Esophagus muscularis mucosa (tissue), 4 donors: ENCODE data around the gene KASH5. TPM values are rescaled to one million over a fixed set of nuclear protein-coding genes. Genes with fewer than 3 reads are reported as not detected.

Experiments used
- DNase-seq: peaks from one replicate; pipeline ENCODE4 v3.0.0-alpha.2; 2017; ENCODE audit errors: extremely low spot score
- H3K27ac ChIP-seq, 4 donors: fragments of 200-600 bp; sonication (generic); replicated peaks in 1 of 4; 1 replicate in 3 of 4; 2 replicates in 1 of 4; pipeline ENCODE4 v1.5.1; 2016 to 2019; ENCODE audit warnings: mild to moderate bottlenecking in 1 of 4
- H3K27me3 ChIP-seq, 4 donors: fragments of 200-600 bp; sonication (generic); one replicate each; pipeline versions ENCODE4 v1.5.1 to v1.6.0; 2016 to 2019
- H3K36me3 ChIP-seq, 4 donors: fragments of 200-600 bp; sonication (generic); one replicate each; pipeline ENCODE4 v1.5.1; 2016 to 2019
- H3K4me1 ChIP-seq, 4 donors: fragments of 200-600 bp; sonication (generic); one replicate each; pipeline ENCODE4 v1.5.1; 2016 to 2019
- H3K4me3 ChIP-seq, 4 donors: fragments of 200-600 bp; sonication (generic); 1 replicate in 2 of 4; 2 replicates in 2 of 4; pipeline ENCODE4 v1.5.1; 2016 to 2019; ENCODE audit warnings: mild to moderate bottlenecking in 4 of 4, moderate library complexity in 1 of 4
- H3K9me3 ChIP-seq, 4 donors: fragments of 200-600 bp; sonication (generic); 1 replicate in 3 of 4; 2 replicates in 1 of 4; pipeline ENCODE4 v1.5.1; 2016 to 2019
- CTCF ChIP-seq, 3 experiments: fragments of 200-600 bp in 2 of 3; fragments of 450-650 bp in 1 of 3; sonication (generic) in 2 of 3; IDR thresholded peaks; one replicate each; pipeline ENCODE4 v1.5.1; 2017 to 2019; ENCODE audit warnings: antibody characterized with exemption in 3 of 3, mild to moderate bottlenecking in 2 of 3, moderate library complexity in 1 of 3
- EP300 ChIP-seq: sonication (generic); formaldehyde crosslinking; IDR thresholded peaks from one replicate; pipeline ENCODE4 v1.6.1; 2017; ENCODE audit warnings: antibody characterized with exemption
- POLR2A ChIP-seq: fragments of 450-650 bp; IDR thresholded peaks from one replicate; pipeline ENCODE4 v1.6.1; 2017; ENCODE audit warnings: antibody characterized with exemption, moderate library complexity, mild to moderate bottlenecking, low read depth
- POLR2AphosphoS5 ChIP-seq, 2 donors: sonication (generic); formaldehyde crosslinking; IDR thresholded peaks; one replicate each; pipeline ENCODE4 v1.6.1; 2017; ENCODE audit warnings: antibody characterized with exemption in 2 of 2
- WGBS: methylation state at CpG from one replicate; pipeline ENCODE4 v1.1.5; 2018; 5-methylcytosine and 5-hydroxymethylcytosine counted together
- intact Hi-C: fragments of 100-400 bp; cut with DNase I; formaldehyde crosslinking; loops from one replicate; pipeline ENCODE4 v1.15.1; 2023
- total RNA-seq, 4 donors: library from RNA; depleted of rRNA; stranded (reverse); fragments of >200 nt; gene quantifications; one replicate each; pipeline versions ENCODE4 v1.1.0 to v1.2.1, GENCODE V29; 2016

The KASH5 gene
- not detected for total RNA-seq

GRCh38 chr19:49387936-49388372 lies at the start of gene KASH5:
KASH5 (plus strand) TSS chr19:49388249; CDS start chr19:49390884, 2,635 bp downstream.
- intact Hi-C loops, result no loop called here
- H3K4me3 ChIP-seq, result peak within 1 kb of the TSS; percentile 22 to 30 (median 26)
- H3K4me1 ChIP-seq, result peaks cover 0 to 14% (median 8%) of the 10 kb centered on the region in 4 donors
- peaks cover 0 to 44% (median 0%) of the 10 kb centered on the region in 4 donors for H3K27me3 ChIP-seq
- DNase-seq, result no peak
- TF ChIP-seq POLR2AphosphoS5 (IDR thresholded peaks at IDR 0.05) (peak in 1 of 2 donors; percentile 40), POLR2A (no peak)
- peaks cover 0 to 5% (median 2%) of the 10 kb centered on the region in 4 donors for H3K9me3 ChIP-seq
- no peaks in the 10 kb centered on the region for H3K36me3 ChIP-seq
- 53% methylated on average over 40 of the region's 40 CpGs for WGBS
- no peak within 1 kb of the TSS for H3K27ac ChIP-seq

GRCh38 chr19:49338691-49339300 lies 49.3 kb upstream of the KASH5 start:
- intact Hi-C loops, result no loop called here
- peak in 1 of 2 donors; percentile 13 for TF ChIP-seq POLR2AphosphoS5 (IDR thresholded peaks at IDR 0.05)
- no peak for TF ChIP-seq EP300
- no peak for TF ChIP-seq POLR2A
- TF ChIP-seq CTCF (IDR thresholded peaks at IDR 0.05), result peak in 1 of 3 experiments; percentile 7
- Histone ChIP-seq H3K4me1 (peaks cover 25 to 37% (median 30%) of the 10 kb centered on the region in 4 donors), H3K27me3 (no peaks in the 10 kb centered on the region), H3K9me3 (no peaks in the 10 kb centered on the region), H3K27ac (peak overlapping the region; percentile 83 to 93 (median 88)), H3K4me3 (peak overlapping the region; percentile 44 to 62 (median 51)), H3K36me3 (peaks cover 12 to 35% (median 31%) of the 10 kb centered on the region in 4 donors)
- DNase-seq, result peak; percentile 92
- WGBS, result 11% methylated on average over 30 of the region's 30 CpGs

- Histone ChIP-seq H3K27ac (peak overlapping the region; percentile 83 to 93 (median 88)), H3K27me3 (no peaks in the 10 kb centered on the region), H3K36me3 (peaks cover 19 to 42% (median 38%) of the 10 kb centered on the region in 4 donors), H3K9me3 (no peaks in the 10 kb centered on the region), H3K4me3 (peak overlapping the region; percentile 44 to 62 (median 51)), H3K4me1 (peaks cover 25 to 35% (median 30%) of the 10 kb centered on the region in 4 donors)
- DNase-seq, result peak; percentile 93
- 29% methylated on average over 12 of the region's 47 CpGs for WGBS
- intact Hi-C loops, result no loop called here
- TF ChIP-seq EP300 (no peak), POLR2AphosphoS5 (IDR thresholded peaks at IDR 0.05) (peak; percentile 87 to 90), CTCF (IDR thresholded peaks at IDR 0.05) (no peak), POLR2A (no peak)
These were observed 48.6 kb upstream of the KASH5 start for GRCh38 chr19:49339301-49340068.

GRCh38 chr19:49340069-49340864 lies 47.8 kb upstream of the KASH5 start:
- H3K4me3 ChIP-seq, result peak overlapping the region; percentile 44 to 62 (median 51)
- H3K9me3 ChIP-seq, result no peaks in the 10 kb centered on the region
- no peak for TF ChIP-seq POLR2A
- H3K27me3 ChIP-seq, result no peaks in the 10 kb centered on the region
- peak; percentile 39 for DNase-seq
- 31% methylated on average over 36 of the region's 36 CpGs for WGBS
- peaks cover 25 to 35% (median 30%) of the 10 kb centered on the region in 4 donors for H3K4me1 ChIP-seq
- intact Hi-C loops, result no loop called here
- H3K27ac ChIP-seq, result peak overlapping the region; percentile 83 to 93 (median 88)
- peaks cover 25 to 50% (median 46%) of the 10 kb centered on the region in 4 donors for H3K36me3 ChIP-seq

- Histone ChIP-seq H3K4me3 (no peak overlapping the region), H3K9me3 (no peaks in the 10 kb centered on the region), H3K4me1 (peaks cover 25 to 35% (median 30%) of the 10 kb centered on the region in 4 donors), H3K36me3 (peaks cover 26 to 55% (median 53%) of the 10 kb centered on the region in 4 donors), H3K27ac (peak overlapping the region; percentile 83 to 93 (median 88)), H3K27me3 (no peaks in the 10 kb centered on the region)
- 96% methylated on average over 9 of the region's 11 CpGs for WGBS
- DNase-seq, result no peak
- intact Hi-C loops, result no loop called here
- no peak for TF ChIP-seq CTCF (IDR thresholded peaks at IDR 0.05)
- no peak for TF ChIP-seq EP300
- no peak for TF ChIP-seq POLR2AphosphoS5 (IDR thresholded peaks at IDR 0.05)
These were observed 47.0 kb upstream of the KASH5 start for GRCh38 chr19:49340865-49341718.
